IgD-negative memory B cell (primary cell): ENCODE data around the gene NOX5. TPM values are rescaled to one million over a fixed set of nuclear protein-coding genes. Genes with fewer than 3 reads are reported as not detected.

Experiments used
- H3K27ac Mint-ChIP-seq, 3 donors: one replicate each; pipeline ENCODE4 v1.8.0; 2020 to 2022; ENCODE audit warnings: mild to moderate bottlenecking in 3 of 3, mixed read lengths in 3 of 3, moderate library complexity in 1 of 3
- H3K27me3 Mint-ChIP-seq: one replicate; pipeline ENCODE4 v1.8.0; 2021; ENCODE audit warnings: mixed read lengths
- H3K36me3 Mint-ChIP-seq: one replicate; pipeline ENCODE4 v1.8.0; 2020; ENCODE audit warnings: mild to moderate bottlenecking, mixed read lengths
- H3K4me1 Mint-ChIP-seq, 3 donors: one replicate each; pipeline ENCODE4 v1.8.0; 2020 to 2022; ENCODE audit warnings: mixed read lengths in 3 of 3, mild to moderate bottlenecking in 1 of 3
- H3K4me3 Mint-ChIP-seq, 4 donors: one replicate each; pipeline ENCODE4 v1.8.0; 2020 to 2022; ENCODE audit warnings: mild to moderate bottlenecking in 4 of 4, mixed read lengths in 4 of 4, moderate library complexity in 3 of 4
- H3K9me3 Mint-ChIP-seq, 3 donors: one replicate each; pipeline ENCODE4 v1.8.0; 2020 to 2021; ENCODE audit warnings: mixed read lengths in 3 of 3, mild to moderate bottlenecking in 1 of 3
- polyA plus RNA-seq: library from polyadenylated mRNA; unstranded; fragments of 300-500 nt; fragmentation: Illumina TruSeq; gene quantifications from one replicate; pipeline ENCODE4 v1.2.3, GENCODE V29; 2021

Gene NOX5
- polyA plus RNA-seq, 1 donor from 2014 or later, result not detected

DNA sequence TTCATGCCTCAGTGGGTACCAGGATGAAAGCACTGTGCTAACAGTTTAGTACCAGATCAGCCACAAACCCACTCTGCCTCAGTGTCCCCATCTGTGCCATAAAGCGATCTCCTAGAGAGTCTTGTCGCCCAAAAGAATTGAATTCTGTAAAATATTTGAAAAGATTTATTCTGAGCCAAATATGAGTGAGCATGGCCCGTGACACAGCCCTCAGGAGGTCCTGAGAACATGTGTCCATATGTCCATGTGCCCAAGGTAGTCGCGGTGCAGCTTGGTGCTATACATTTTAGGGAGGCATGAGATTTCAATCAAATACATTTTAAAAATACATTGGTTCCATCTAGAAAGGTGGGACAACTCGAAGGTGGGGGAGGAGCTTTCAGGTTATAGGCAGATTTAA, 15.4 kb upstream of the NOX5 start:
- Mint-ChIP-seq H3K36me3 (no peaks in the 10 kb centered on the region), H3K4me3 (no peak overlapping the region), H3K9me3 (peaks cover 1 to 4% (median 2%) of the 10 kb centered on the region in 3 donors), H3K27ac (no peak overlapping the region), H3K27me3 (peaks cover 5% of the 10 kb centered on the region), H3K4me1 (no peaks in the 10 kb centered on the region)

DNA sequence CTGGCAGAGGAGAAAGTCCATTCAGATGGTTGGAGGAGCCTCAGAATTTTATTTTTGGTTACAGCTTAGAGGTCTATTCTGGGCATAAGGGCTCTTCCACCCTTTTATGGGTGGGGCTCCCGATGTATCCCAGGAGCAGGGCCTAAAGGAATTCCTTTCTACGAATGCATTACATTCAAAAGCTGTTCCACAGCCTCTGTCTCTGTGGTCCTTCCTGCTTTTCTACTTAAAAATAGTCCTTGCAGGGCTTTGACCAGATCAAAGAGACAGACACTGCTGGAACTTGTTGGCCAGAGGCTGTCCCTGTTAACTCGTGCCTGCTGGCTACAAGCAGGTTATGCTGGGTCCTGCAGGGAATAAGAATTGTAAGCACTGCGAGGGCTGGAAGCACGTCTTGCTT, 14.4 kb upstream of the NOX5 start:
- Mint-ChIP-seq H3K36me3 (no peaks in the 10 kb centered on the region), H3K27ac (no peak overlapping the region), H3K4me1 (no peaks in the 10 kb centered on the region), H3K4me3 (no peak overlapping the region), H3K9me3 (peaks cover 4 to 5% (median 4%) of the 10 kb centered on the region in 3 donors), H3K27me3 (peaks cover 5% of the 10 kb centered on the region)

GRCh38 chr15:69000725-69001503, 13.6 kb upstream of the NOX5 start:
- H3K4me3 Mint-ChIP-seq, result no peak overlapping the region
- no peak overlapping the region for H3K27ac Mint-ChIP-seq
- peaks cover 5% of the 10 kb centered on the region for H3K27me3 Mint-ChIP-seq
- no peaks in the 10 kb centered on the region for H3K4me1 Mint-ChIP-seq
- H3K36me3 Mint-ChIP-seq, result no peaks in the 10 kb centered on the region
- peaks cover 4 to 8% (median 5%) of the 10 kb centered on the region in 3 donors for H3K9me3 Mint-ChIP-seq

DNA sequence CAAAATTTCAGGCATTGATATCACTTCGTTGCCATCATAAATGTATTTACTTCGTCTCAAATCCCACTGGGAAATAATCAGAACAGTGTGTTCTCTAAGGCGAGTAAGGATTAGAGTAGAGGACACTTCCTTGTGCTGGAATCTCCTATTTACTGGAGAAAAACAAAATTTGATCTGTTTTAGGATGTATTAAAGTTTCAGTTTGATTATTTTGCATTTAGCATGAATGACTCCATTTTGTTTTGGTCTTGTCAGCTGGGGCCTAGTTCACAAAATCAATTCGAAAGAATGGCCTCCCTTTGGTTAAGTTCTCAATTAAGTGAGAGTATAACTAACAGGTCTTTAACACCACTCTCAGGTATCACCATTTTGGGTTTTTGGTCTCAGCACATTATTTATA, 11.7 kb upstream of the NOX5 start:
- H3K27me3 Mint-ChIP-seq, result peaks cover 5% of the 10 kb centered on the region
- H3K27ac Mint-ChIP-seq, result no peak overlapping the region
- H3K36me3 Mint-ChIP-seq, result no peaks in the 10 kb centered on the region
- no peaks in the 10 kb centered on the region for H3K4me1 Mint-ChIP-seq
- no peak overlapping the region for H3K4me3 Mint-ChIP-seq
- peaks cover 7 to 12% (median 9%) of the 10 kb centered on the region in 3 donors for H3K9me3 Mint-ChIP-seq

- Mint-ChIP-seq H3K27me3 (peaks cover 5% of the 10 kb centered on the region), H3K4me1 (no peaks in the 10 kb centered on the region), H3K4me3 (no peak overlapping the region), H3K27ac (no peak overlapping the region), H3K9me3 (peaks cover 7 to 22% (median 16%) of the 10 kb centered on the region in 3 donors), H3K36me3 (no peaks in the 10 kb centered on the region)
These were observed 10.5 kb upstream of the NOX5 start for GRCh38 chr15:69004011-69004410.

- peaks cover 2% of the 10 kb centered on the region for H3K27me3 Mint-ChIP-seq
- peaks cover 10 to 33% (median 22%) of the 10 kb centered on the region in 3 donors for H3K9me3 Mint-ChIP-seq
- H3K4me3 Mint-ChIP-seq, result no peak overlapping the region
- H3K4me1 Mint-ChIP-seq, result no peaks in the 10 kb centered on the region
- H3K36me3 Mint-ChIP-seq, result peaks cover 2% of the 10 kb centered on the region
- no peak overlapping the region for H3K27ac Mint-ChIP-seq
These were observed 6.4 kb upstream of the NOX5 start for GRCh38 chr15:69008056-69008455.

DNA sequence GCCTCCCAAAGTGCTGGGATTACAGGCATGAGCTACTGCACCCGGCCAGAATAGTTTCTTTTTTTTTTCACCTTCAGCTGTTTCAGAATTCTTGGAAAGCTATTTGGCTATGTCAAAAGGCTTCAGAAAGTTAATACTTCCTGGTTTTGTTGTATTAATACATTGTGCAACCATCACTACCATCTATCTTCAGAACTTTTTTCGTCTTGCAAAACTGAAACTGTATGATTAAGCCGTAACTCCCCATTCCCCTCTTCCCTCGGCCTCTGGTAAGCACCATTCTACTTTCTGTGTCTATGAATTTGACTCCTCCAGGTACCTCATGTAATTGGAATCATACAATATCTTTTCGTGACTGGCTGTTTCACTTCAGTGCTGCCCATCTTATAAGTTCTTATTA, 5.2 kb upstream of the NOX5 start:
- peaks cover 2% of the 10 kb centered on the region for H3K36me3 Mint-ChIP-seq
- H3K4me3 Mint-ChIP-seq, result no peak overlapping the region
- H3K4me1 Mint-ChIP-seq, result no peaks in the 10 kb centered on the region
- peaks cover 7 to 31% (median 21%) of the 10 kb centered on the region in 3 donors for H3K9me3 Mint-ChIP-seq
- no peak overlapping the region for H3K27ac Mint-ChIP-seq
- H3K27me3 Mint-ChIP-seq, result peaks cover 2% of the 10 kb centered on the region

GRCh38 chr15:69011641-69012040, 2.9 kb upstream of the NOX5 start:
- H3K4me1 Mint-ChIP-seq, result no peaks in the 10 kb centered on the region
- H3K9me3 Mint-ChIP-seq, result peaks cover 5 to 26% (median 20%) of the 10 kb centered on the region in 3 donors
- H3K27me3 Mint-ChIP-seq, result peaks cover 3% of the 10 kb centered on the region

DNA sequence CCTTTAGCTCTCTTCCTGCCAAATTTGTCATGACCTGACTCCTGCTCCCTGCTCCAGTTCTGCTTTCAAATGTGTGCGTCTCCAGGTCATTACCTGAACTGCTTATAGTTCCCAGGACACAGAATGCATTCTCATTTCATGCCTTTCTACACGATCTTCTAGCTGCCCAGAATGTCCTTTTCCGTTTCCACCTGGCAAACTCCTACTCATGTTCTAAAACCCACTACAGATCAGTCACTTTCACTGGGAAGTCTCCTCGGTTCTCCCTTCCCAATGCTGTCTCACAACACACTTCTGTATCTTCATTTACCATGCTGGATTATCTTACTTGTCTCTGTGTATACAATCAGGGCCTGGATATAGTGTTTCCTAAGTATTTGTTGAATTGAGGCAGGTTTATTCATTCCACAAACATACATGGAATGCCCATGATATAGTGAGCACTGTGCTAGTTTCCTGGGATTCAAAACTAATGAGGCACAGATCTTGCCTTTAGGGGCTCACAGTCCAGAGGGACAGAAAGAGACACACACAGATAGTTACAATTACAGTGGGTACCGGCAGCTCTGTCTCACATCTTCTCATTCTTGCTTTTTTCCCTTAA, 1.6 kb upstream of the NOX5 start:
- Mint-ChIP-seq H3K4me1 (no peaks in the 10 kb centered on the region), H3K27me3 (peaks cover 3% of the 10 kb centered on the region), H3K27ac (no peak overlapping the region), H3K9me3 (peaks cover 3 to 22% (median 15%) of the 10 kb centered on the region in 3 donors), H3K4me3 (no peak overlapping the region), H3K36me3 (peaks cover 2% of the 10 kb centered on the region)

More at GRCh38 chr15:69011641-69012040, 2.9 kb upstream of the NOX5 start:
- Mint-ChIP-seq H3K36me3 (peaks cover 2% of the 10 kb centered on the region), H3K4me3 (no peak overlapping the region), H3K27ac (no peak overlapping the region)

DNA sequence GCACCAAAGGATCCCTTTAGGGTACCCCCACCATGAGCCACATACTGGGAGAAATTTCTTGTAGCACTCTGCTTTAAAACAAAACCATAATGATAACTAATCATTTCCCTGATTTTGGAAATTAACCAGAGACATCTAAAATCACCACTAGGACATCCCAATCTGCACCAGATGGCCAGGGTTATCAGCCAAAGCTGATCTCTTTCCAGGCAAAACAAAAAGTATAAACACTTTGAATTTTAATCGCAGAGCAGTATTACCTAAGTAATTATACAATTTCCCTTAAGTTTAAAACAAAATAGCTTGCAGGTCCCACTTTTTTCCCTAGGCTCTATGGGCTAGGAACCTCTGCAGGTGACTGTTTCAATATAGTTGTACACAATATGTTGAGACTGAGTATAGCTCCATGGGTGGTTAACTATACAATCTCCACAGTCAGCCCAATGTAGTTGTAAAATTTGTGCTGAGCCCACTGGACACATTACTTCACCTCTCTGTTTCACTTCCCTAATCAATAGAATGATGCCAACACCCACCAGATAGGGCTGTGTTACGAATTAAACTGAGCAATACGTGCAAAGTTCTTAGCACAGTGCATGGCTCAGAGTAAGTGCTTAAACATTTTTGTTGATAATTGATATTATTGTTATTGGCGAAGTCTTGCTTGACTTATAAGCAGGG, 629 bp upstream of the NOX5 start:
- H3K4me1 Mint-ChIP-seq, result no peaks in the 10 kb centered on the region
- H3K4me3 Mint-ChIP-seq, result no peak overlapping the region
- H3K36me3 Mint-ChIP-seq, result peaks cover 2% of the 10 kb centered on the region
- H3K9me3 Mint-ChIP-seq, result peaks cover 3 to 13% (median 9%) of the 10 kb centered on the region in 3 donors
- H3K27ac Mint-ChIP-seq, result no peak overlapping the region
- H3K27me3 Mint-ChIP-seq, result peaks cover 3% of the 10 kb centered on the region

- no peaks in the 10 kb centered on the region for H3K4me1 Mint-ChIP-seq
- H3K9me3 Mint-ChIP-seq, result peaks cover 0 to 5% (median 0%) of the 10 kb centered on the region in 3 donors
- no peak overlapping the region for H3K4me3 Mint-ChIP-seq
- H3K27me3 Mint-ChIP-seq, result peaks cover 5% of the 10 kb centered on the region
- no peak overlapping the region for H3K27ac Mint-ChIP-seq
- H3K36me3 Mint-ChIP-seq, result peaks cover 2% of the 10 kb centered on the region
These were observed 1.1 kb downstream of the NOX5 start for GRCh38 chr15:69015591-69015990.

- peaks cover 0 to 5% (median 0%) of the 10 kb centered on the region in 3 donors for H3K9me3 Mint-ChIP-seq
- H3K27ac Mint-ChIP-seq, result no peak overlapping the region
- H3K27me3 Mint-ChIP-seq, result peaks cover 5% of the 10 kb centered on the region
- H3K4me1 Mint-ChIP-seq, result no peaks in the 10 kb centered on the region
- peaks cover 2% of the 10 kb centered on the region for H3K36me3 Mint-ChIP-seq
- no peak overlapping the region for H3K4me3 Mint-ChIP-seq
These were observed 1.6 kb downstream of the NOX5 start for GRCh38 chr15:69016021-69016595.

DNA sequence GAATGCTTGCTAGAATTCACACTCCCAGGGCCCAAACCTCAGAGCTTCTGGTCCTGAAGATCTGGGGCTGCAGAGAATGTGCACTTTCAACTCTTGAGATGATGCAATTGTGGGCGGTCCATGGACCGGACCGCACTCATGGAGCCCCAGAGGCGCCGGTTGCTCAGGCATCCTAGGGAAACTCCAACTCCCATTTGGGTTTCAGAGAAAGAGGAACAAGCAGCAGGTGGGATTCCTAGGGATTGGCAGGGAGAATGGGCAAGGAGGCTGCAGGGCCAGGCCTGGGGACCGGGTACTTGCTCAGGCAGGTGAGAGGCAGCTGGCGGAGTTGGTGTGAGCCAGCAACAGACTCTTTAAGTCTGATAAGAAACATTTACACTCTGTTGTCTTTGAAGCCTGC, 3.5 kb downstream of the NOX5 start:
- H3K4me3 Mint-ChIP-seq, result no peak overlapping the region
- H3K27ac Mint-ChIP-seq, result no peak overlapping the region

DNA sequence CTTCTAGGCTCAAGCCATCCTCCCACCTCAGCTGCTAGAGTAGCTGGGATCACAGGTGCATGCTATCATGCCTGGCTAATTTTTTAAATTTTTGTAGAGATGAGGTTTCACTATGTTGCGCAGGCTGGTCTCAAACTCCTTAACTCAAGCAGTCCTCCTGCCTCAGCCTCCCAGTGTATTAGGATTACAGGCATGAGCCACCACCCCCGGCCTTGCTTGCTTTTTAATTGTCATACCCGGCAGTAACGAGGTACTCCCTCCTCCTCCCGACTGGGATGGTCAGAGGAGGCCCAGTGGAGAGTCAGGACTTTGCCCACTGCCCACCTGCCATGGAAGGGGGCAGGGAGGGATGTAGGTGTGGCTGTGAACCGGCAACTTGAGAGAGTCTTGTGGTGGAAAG, 4.5 kb downstream of the NOX5 start:
- H3K4me3 Mint-ChIP-seq, result no peak overlapping the region
- peaks cover 2% of the 10 kb centered on the region for H3K36me3 Mint-ChIP-seq
- no peaks in the 10 kb centered on the region for H3K9me3 Mint-ChIP-seq
- H3K27me3 Mint-ChIP-seq, result peaks cover 9% of the 10 kb centered on the region
- H3K27ac Mint-ChIP-seq, result no peak overlapping the region
- H3K4me1 Mint-ChIP-seq, result no peaks in the 10 kb centered on the region

More for the DNA sequence above, 3.5 kb downstream of the NOX5 start:
- Mint-ChIP-seq H3K9me3 (no peaks in the 10 kb centered on the region), H3K27me3 (peaks cover 9% of the 10 kb centered on the region), H3K36me3 (peaks cover 2% of the 10 kb centered on the region), H3K4me1 (no peaks in the 10 kb centered on the region)

DNA sequence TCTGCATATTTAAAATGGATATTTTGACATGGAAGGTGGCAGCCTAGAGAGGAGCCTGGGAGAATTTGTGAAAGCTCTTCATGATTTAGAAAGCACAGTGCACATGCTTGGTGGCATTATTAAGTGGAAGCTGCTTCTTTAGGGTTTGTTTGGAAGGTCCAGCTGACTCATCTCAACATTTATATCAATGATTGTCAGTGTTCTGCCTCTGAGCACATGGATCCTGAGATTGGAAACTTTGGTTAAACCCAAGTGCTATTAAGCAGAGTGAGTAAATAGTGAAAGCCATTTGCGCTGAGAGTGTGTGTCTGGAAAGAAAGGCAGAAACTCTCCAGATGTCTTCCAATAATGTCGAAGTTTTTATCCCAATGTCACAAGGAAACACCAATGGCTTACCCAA, 7.4 kb downstream of the NOX5 start:
- Mint-ChIP-seq H3K27ac (no peak overlapping the region), H3K4me1 (peaks cover 0 to 2% (median 0%) of the 10 kb centered on the region in 3 donors), H3K4me3 (no peak overlapping the region), H3K36me3 (peaks cover 2% of the 10 kb centered on the region), H3K27me3 (peaks cover 18% of the 10 kb centered on the region), H3K9me3 (no peaks in the 10 kb centered on the region)
